WTC11 (cell line): ENCODE results near the gene GPD1L. TPM values are rescaled to one million over a fixed set of nuclear protein-coding genes. Genes with fewer than 3 reads are reported as not detected.

Experiments used
- ATAC-seq: fragments of 200-7000 bp; cut with Tn5 transposase; 2 replicates; pipeline ENCODE4 v1.10.0; 2021; ENCODE audit warnings: mild to moderate bottlenecking, moderate library complexity
- CTCF ChIA-PET: fragments of 300-600 bp; sonication (Branson Sonifier 250); formaldehyde crosslinking; loops from one replicate; lab custom pipeline; 2021; ENCODE audit warnings: antibody characterized with exemption; lab: Charles Lee
- POLR2A ChIA-PET: fragments of 350-600 bp; sonication (Branson Sonifier 250); formaldehyde crosslinking; loops from one replicate; lab custom pipeline; 2021; ENCODE audit warnings: antibody characterized with exemption; lab: Charles Lee
- DNase-seq: peaks from one replicate; pipeline ENCODE4 v3.0.0; 2021; ENCODE audit warnings: low spot score
- H3K27ac Mint-ChIP-seq: 2 replicates; pipeline ENCODE4 v1.8.0; 2021; ENCODE audit warnings: mixed read lengths
- H3K27me3 Mint-ChIP-seq: 2 replicates; pipeline ENCODE4 v1.8.0; 2021; ENCODE audit warnings: low read depth, mild to moderate bottlenecking, moderate library complexity, mixed read lengths
- H3K36me3 Mint-ChIP-seq: 2 replicates; pipeline ENCODE4 v1.8.0; 2021; ENCODE audit warnings: mixed read lengths
- H3K4me1 Mint-ChIP-seq: 2 replicates; pipeline ENCODE4 v1.8.0; 2022; ENCODE audit warnings: mixed read lengths
- H3K4me3 Mint-ChIP-seq: 2 replicates; pipeline ENCODE4 v1.8.0; 2021; ENCODE audit warnings: mild to moderate bottlenecking, moderate library complexity, mixed read lengths
- H3K9me3 Mint-ChIP-seq: 2 replicates; pipeline ENCODE4 v1.8.0; 2021; ENCODE audit warnings: mixed read lengths
- ESRRA ChIP-seq: sonication (generic); formaldehyde crosslinking; IDR thresholded peaks from 2 replicates; pipeline ENCODE4 v1.8.1; 2022; ENCODE audit warnings: mild to moderate bottlenecking, missing genetic modification reagents, borderline replicate concordance
- GRHL2 ChIP-seq: fragments of 250-450 bp; sonication (Bioruptor Pico); IDR thresholded peaks from 2 replicates; pipeline ENCODE4 v1.8.0; 2022; ENCODE audit warnings: mild to moderate bottlenecking, moderate library complexity; ENCODE audit not compliant: insufficient replicate concordance, severe bottlenecking
- NR1H2 ChIP-seq: sonication (generic); formaldehyde crosslinking; IDR thresholded peaks from 2 replicates; pipeline ENCODE4 v1.9.0; 2021; ENCODE audit warnings: mild to moderate bottlenecking, moderate library complexity, missing genetic modification reagents
- OVOL2 ChIP-seq: fragments of 250-450 bp; sonication (Bioruptor Pico); IDR thresholded peaks from 2 replicates; pipeline ENCODE4 v1.9.0; 2021; ENCODE audit warnings: mild to moderate bottlenecking, borderline replicate concordance
- RELA ChIP-seq: sonication (generic); formaldehyde crosslinking; IDR thresholded peaks from 2 replicates; pipeline ENCODE4 v1.8.1; 2022; ENCODE audit warnings: missing genetic modification reagents, mild to moderate bottlenecking, borderline replicate concordance
- SMAD3 ChIP-seq: sonication (generic); formaldehyde crosslinking; IDR thresholded peaks from 2 replicates; pipeline ENCODE4 v1.8.0; 2022; ENCODE audit warnings: missing genetic modification reagents, mild to moderate bottlenecking, borderline replicate concordance
- SP1 ChIP-seq: sonication (generic); formaldehyde crosslinking; conservative IDR thresholded peaks from 2 replicates; pipeline ENCODE4 v1.8.1; 2022; ENCODE audit warnings: missing genetic modification reagents
- ZNF138 ChIP-seq: sonication (generic); formaldehyde crosslinking; conservative IDR thresholded peaks from 2 replicates; pipeline ENCODE4 v1.8.1; 2022; ENCODE audit warnings: mild to moderate bottlenecking, moderate library complexity, missing genetic modification reagents
- ZNF263 ChIP-seq: sonication (generic); formaldehyde crosslinking; IDR thresholded peaks from 2 replicates; pipeline ENCODE4 v1.8.1; 2022; ENCODE audit warnings: low read depth, mild to moderate bottlenecking, moderate library complexity, missing genetic modification reagents
- ZNF416 ChIP-seq: fragments of 250-450 bp; sonication (Bioruptor Pico); IDR thresholded peaks from 2 replicates; pipeline ENCODE4 v1.9.0; 2021; ENCODE audit warnings: mild to moderate bottlenecking, inconsistent platforms
- ZNF423 ChIP-seq: fragments of 250-450 bp; sonication (Bioruptor Pico); IDR thresholded peaks from 2 replicates; pipeline ENCODE4 v2.1.2; 2022; ENCODE audit warnings: mild to moderate bottlenecking, moderate library complexity
- total RNA-seq: library from RNA; stranded (reverse); gene quantifications from 3 replicates; pipeline ENCODE4 v1.2.3, GENCODE V29; 2021
- TF ChIP-seq, protein P1 (sequence below): sonication (generic); formaldehyde crosslinking; IDR thresholded peaks from 2 replicates; pipeline ENCODE4 v1.8.1; 2023; ENCODE audit warnings: mild to moderate bottlenecking, missing genetic modification reagents
- TF ChIP-seq, protein P2 (sequence below): sonication (generic); formaldehyde crosslinking; IDR thresholded peaks from 2 replicates; pipeline ENCODE4 v1.8.0; 2022; ENCODE audit warnings: mild to moderate bottlenecking, missing genetic modification reagents
- TF ChIP-seq, protein P3 (sequence below): fragments of 250-450 bp; sonication (Bioruptor Pico); IDR thresholded peaks from 2 replicates; pipeline ENCODE4 v2.1.2; 2022; ENCODE audit warnings: mild to moderate bottlenecking, moderate library complexity
- TF ChIP-seq, protein P4 (sequence below): sonication (generic); formaldehyde crosslinking; IDR thresholded peaks from 2 replicates; pipeline ENCODE4 v1.8.1; 2023; ENCODE audit warnings: mild to moderate bottlenecking, missing genetic modification reagents, moderate library complexity
- TF ChIP-seq, protein P5 (sequence below): sonication (generic); formaldehyde crosslinking; IDR thresholded peaks from 2 replicates; pipeline ENCODE4 v1.8.0; 2023; ENCODE audit warnings: missing genetic modification reagents, mild to moderate bottlenecking, borderline replicate concordance
- TF ChIP-seq, protein P6 (sequence below): sonication (generic); formaldehyde crosslinking; IDR thresholded peaks from 2 replicates; pipeline ENCODE4 v1.8.1; 2022; ENCODE audit warnings: missing genetic modification reagents, borderline replicate concordance
- TF ChIP-seq, protein P7 (sequence below): sonication (generic); formaldehyde crosslinking; IDR thresholded peaks from 2 replicates; pipeline ENCODE4 v1.8.0; 2022; ENCODE audit warnings: mild to moderate bottlenecking, missing genetic modification reagents

Gene GPD1L
- total RNA-seq, 1 experiment from 2014 or later, result 5.8 TPM

DNA sequence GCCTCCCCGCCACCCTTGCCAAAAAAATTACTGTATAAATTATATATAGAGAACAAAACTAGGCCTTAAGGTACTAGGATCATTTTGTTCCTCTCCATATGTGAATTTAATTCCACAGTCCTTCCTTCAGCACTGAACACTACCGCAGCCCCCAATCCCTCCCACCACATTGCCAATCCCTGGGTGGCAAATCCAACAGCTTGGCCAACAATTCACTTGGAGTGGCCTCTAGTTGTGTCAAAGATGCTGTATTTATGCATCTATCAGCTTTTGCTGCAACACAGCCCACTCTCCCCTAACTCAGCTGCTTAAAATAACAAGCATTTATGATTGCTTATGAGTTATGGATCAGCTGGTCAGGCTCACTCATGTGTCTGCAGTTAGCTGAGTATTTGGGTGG lies 18.6 kb downstream of the GPD1L start:
- CTCF ChIA-PET, result interaction anchor here (0.9 kb wide), 1 partner anchor 106 kb away, joined by 3 read pairs; no protein-coding TSS in a partner anchor
- no peak for ATAC-seq
- H3K36me3 Mint-ChIP-seq, result no peaks in the 10 kb centered on the region
- TF ChIP-seq ZNF138 (CRISPR knock-in tag), result no peak
- TF ChIP-seq, protein P1, sequence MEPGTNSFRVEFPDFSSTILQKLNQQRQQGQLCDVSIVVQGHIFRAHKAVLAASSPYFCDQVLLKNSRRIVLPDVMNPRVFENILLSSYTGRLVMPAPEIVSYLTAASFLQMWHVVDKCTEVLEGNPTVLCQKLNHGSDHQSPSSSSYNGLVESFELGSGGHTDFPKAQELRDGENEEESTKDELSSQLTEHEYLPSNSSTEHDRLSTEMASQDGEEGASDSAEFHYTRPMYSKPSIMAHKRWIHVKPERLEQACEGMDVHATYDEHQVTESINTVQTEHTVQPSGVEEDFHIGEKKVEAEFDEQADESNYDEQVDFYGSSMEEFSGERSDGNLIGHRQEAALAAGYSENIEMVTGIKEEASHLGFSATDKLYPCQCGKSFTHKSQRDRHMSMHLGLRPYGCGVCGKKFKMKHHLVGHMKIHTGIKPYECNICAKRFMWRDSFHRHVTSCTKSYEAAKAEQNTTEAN (CRISPR knock-in tag), result no peak
- TF ChIP-seq, protein P2, sequence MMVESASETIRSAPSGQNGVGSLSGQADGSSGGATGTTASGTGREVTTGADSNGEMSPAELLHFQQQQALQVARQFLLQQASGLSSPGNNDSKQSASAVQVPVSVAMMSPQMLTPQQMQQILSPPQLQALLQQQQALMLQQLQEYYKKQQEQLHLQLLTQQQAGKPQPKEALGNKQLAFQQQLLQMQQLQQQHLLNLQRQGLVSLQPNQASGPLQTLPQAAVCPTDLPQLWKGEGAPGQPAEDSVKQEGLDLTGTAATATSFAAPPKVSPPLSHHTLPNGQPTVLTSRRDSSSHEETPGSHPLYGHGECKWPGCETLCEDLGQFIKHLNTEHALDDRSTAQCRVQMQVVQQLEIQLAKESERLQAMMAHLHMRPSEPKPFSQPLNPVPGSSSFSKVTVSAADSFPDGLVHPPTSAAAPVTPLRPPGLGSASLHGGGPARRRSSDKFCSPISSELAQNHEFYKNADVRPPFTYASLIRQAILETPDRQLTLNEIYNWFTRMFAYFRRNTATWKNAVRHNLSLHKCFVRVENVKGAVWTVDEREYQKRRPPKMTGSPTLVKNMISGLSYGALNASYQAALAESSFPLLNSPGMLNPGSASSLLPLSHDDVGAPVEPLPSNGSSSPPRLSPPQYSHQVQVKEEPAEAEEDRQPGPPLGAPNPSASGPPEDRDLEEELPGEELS (CRISPR knock-in tag), result no peak
- TF ChIP-seq, protein P3, sequence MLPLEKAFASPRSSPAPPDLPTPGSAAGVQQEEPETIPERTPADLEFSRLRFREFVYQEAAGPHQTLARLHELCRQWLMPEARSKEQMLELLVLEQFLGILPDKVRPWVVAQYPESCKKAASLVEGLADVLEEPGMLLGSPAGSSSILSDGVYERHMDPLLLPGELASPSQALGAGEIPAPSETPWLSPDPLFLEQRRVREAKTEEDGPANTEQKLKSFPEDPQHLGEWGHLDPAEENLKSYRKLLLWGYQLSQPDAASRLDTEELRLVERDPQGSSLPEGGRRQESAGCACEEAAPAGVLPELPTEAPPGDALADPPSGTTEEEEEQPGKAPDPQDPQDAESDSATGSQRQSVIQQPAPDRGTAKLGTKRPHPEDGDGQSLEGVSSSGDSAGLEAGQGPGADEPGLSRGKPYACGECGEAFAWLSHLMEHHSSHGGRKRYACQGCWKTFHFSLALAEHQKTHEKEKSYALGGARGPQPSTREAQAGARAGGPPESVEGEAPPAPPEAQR (CRISPR knock-in tag), result no peak
- TF ChIP-seq, protein P4, sequence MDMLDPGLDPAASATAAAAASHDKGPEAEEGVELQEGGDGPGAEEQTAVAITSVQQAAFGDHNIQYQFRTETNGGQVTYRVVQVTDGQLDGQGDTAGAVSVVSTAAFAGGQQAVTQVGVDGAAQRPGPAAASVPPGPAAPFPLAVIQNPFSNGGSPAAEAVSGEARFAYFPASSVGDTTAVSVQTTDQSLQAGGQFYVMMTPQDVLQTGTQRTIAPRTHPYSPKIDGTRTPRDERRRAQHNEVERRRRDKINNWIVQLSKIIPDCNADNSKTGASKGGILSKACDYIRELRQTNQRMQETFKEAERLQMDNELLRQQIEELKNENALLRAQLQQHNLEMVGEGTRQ (CRISPR knock-in tag), result no peak
- TF ChIP-seq, all 79 proteins: peak for 0
- Mint-ChIP-seq H3K4me3 (no peak overlapping the region), H3K27me3 (no peaks in the 10 kb centered on the region), H3K9me3 (no peaks in the 10 kb centered on the region), H3K4me1 (peaks cover 2% of the 10 kb centered on the region; the same call in 1 of the 2 replicates), H3K27ac (no peak overlapping the region)
- no peak for DNase-seq
- POLR2A ChIA-PET, result no interaction called here

DNA sequence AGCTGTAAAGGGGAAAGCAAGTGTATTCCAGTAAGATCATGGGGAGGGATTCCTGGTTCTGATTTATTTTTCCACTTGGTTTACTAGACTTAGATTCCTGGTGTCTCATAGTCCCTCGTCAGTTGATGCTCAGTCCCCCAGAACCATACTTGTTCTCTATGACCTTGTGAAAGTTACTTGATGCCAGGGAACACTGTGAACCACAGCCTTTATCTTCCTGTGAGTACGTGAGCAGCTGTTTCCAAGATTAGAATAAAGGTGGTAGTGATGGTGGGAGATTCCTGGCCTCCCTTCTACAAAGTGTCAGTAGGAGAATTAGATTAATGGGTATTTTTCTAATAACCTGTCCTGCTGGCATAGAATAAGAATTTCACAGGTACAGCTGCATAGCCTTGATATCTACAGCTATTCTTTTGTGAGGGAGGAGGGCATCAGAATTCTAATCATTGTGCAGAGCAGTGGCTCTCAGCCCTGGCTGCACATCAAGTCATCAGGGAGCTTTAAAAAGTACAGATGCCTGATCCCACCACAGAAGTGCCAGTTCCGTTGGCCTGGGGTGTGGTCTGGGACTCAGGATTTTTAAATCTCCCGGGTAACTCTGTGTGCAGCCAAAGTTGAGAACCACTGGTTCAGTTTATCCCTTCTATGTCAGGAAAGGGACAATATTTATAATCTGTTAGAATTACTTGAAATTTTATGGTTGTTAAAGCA lies 20.0 kb downstream of the GPD1L start:
- DNase-seq, result no peak
- Mint-ChIP-seq H3K4me3 (no peak overlapping the region), H3K9me3 (no peaks in the 10 kb centered on the region), H3K4me1 (no peaks in the 10 kb centered on the region), H3K27me3 (no peaks in the 10 kb centered on the region), H3K27ac (no peak overlapping the region), H3K36me3 (no peaks in the 10 kb centered on the region)
- ATAC-seq, result no peak
- CTCF ChIA-PET, result no interaction called here
- POLR2A ChIA-PET, result no interaction called here
- TF ChIP-seq, protein P5, sequence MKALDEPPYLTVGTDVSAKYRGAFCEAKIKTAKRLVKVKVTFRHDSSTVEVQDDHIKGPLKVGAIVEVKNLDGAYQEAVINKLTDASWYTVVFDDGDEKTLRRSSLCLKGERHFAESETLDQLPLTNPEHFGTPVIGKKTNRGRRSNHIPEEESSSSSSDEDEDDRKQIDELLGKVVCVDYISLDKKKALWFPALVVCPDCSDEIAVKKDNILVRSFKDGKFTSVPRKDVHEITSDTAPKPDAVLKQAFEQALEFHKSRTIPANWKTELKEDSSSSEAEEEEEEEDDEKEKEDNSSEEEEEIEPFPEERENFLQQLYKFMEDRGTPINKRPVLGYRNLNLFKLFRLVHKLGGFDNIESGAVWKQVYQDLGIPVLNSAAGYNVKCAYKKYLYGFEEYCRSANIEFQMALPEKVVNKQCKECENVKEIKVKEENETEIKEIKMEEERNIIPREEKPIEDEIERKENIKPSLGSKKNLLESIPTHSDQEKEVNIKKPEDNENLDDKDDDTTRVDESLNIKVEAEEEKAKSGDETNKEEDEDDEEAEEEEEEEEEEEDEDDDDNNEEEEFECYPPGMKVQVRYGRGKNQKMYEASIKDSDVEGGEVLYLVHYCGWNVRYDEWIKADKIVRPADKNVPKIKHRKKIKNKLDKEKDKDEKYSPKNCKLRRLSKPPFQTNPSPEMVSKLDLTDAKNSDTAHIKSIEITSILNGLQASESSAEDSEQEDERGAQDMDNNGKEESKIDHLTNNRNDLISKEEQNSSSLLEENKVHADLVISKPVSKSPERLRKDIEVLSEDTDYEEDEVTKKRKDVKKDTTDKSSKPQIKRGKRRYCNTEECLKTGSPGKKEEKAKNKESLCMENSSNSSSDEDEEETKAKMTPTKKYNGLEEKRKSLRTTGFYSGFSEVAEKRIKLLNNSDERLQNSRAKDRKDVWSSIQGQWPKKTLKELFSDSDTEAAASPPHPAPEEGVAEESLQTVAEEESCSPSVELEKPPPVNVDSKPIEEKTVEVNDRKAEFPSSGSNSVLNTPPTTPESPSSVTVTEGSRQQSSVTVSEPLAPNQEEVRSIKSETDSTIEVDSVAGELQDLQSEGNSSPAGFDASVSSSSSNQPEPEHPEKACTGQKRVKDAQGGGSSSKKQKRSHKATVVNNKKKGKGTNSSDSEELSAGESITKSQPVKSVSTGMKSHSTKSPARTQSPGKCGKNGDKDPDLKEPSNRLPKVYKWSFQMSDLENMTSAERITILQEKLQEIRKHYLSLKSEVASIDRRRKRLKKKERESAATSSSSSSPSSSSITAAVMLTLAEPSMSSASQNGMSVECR, result no peak
- no peak for TF ChIP-seq GRHL2 (CRISPR knock-in tag)
- TF ChIP-seq, protein P6, sequence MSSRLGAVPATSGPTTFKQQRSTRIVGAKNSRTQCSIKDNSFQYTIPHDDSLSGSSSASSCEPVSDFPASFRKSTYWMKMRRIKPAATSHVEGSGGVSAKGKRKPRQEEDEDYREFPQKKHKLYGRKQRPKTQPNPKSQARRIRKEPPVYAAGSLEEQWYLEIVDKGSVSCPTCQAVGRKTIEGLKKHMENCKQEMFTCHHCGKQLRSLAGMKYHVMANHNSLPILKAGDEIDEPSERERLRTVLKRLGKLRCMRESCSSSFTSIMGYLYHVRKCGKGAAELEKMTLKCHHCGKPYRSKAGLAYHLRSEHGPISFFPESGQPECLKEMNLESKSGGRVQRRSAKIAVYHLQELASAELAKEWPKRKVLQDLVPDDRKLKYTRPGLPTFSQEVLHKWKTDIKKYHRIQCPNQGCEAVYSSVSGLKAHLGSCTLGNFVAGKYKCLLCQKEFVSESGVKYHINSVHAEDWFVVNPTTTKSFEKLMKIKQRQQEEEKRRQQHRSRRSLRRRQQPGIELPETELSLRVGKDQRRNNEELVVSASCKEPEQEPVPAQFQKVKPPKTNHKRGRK, result no peak
- no peak for TF ChIP-seq RELA (CRISPR knock-in tag)
- TF ChIP-seq ZNF263, result no peak
- TF ChIP-seq, protein P7, sequence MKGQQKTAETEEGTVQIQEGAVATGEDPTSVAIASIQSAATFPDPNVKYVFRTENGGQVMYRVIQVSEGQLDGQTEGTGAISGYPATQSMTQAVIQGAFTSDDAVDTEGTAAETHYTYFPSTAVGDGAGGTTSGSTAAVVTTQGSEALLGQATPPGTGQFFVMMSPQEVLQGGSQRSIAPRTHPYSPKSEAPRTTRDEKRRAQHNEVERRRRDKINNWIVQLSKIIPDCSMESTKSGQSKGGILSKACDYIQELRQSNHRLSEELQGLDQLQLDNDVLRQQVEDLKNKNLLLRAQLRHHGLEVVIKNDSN (CRISPR knock-in tag), result no peak
- TF ChIP-seq, protein P2 (CRISPR knock-in tag), result no peak
- no peak for TF ChIP-seq ESRRA
- no peak for TF ChIP-seq OVOL2
- TF ChIP-seq SMAD3 (CRISPR knock-in tag), result no peak
- no peak for TF ChIP-seq SP1 (CRISPR knock-in tag)
- TF ChIP-seq ZNF416 (CRISPR knock-in tag), result no peak
- no peak for TF ChIP-seq NR1H2 (CRISPR knock-in tag)
- no peak for TF ChIP-seq ZNF423 (CRISPR knock-in tag)
